ENCODE results near the gene DIO1.
A peak's percentile ranks its signal among the peaks of the same experiment; 100 is the strongest.

The DIO1 gene

GRCh38 chr1:53942127-53942957 lies 48.4 kb downstream of the DIO1 start:
- DNase-seq (ENCODE audit: low read depth), result no peak

GRCh38 chr1:53943090-53943489 lies 49.1 kb downstream of the DIO1 start:
- DNase-seq (ENCODE audit: low read depth), result no peak

GRCh38 chr1:53943490-53944043 lies 49.6 kb downstream of the DIO1 start:
- DNase-seq (ENCODE audit: low read depth), result no peak

- no peak for DNase-seq (ENCODE audit: low read depth)
Measured at GRCh38 chr1:53944469-53945182, 50.6 kb downstream of the DIO1 start.

GRCh38 chr1:53945183-53945432 lies 51.1 kb downstream of the DIO1 start:
- DNase-seq (ENCODE audit: low read depth), result no peak

GRCh38 chr1:53945433-53946251 lies 51.7 kb downstream of the DIO1 start, which contains the start of gene IFT25:
IFT25 (minus strand) TSS chr1:53945699; CDS start chr1:53940082, 5,617 bp downstream.
- DNase-seq (ENCODE audit: low read depth), result peak; percentile 100

GRCh38 chr1:53946252-53947171 lies 52.5 kb downstream of the DIO1 start, which contains the start of gene LRRC42:
LRRC42 (plus strand) TSS chr1:53946350; CDS start chr1:53952000, 5,650 bp downstream.
- DNase-seq (ENCODE audit: low read depth), result no peak

GRCh38 chr1:53947172-53947907 lies 53.4 kb downstream of the DIO1 start:
- no peak for DNase-seq (ENCODE audit: low read depth)

GRCh38 chr1:53948291-53948690 lies 54.3 kb downstream of the DIO1 start:
- DNase-seq (ENCODE audit: low read depth), result no peak

- DNase-seq (ENCODE audit: low read depth), result no peak
Measured at GRCh38 chr1:53949023-53949990, 55.3 kb downstream of the DIO1 start.

GRCh38 chr1:53951697-53952096 lies 57.7 kb downstream of the DIO1 start:
- no peak for DNase-seq (ENCODE audit: low read depth)

- DNase-seq (ENCODE audit: low read depth), result no peak
Measured at GRCh38 chr1:53954128-53954527, 60.1 kb downstream of the DIO1 start.

GRCh38 chr1:53956308-53957168 lies 62.6 kb downstream of the DIO1 start:
- DNase-seq (ENCODE audit: low read depth), result no peak

GRCh38 chr1:53957194-53957818 lies 63.3 kb downstream of the DIO1 start:
- no peak for DNase-seq (ENCODE audit: low read depth)

- no peak for DNase-seq (ENCODE audit: low read depth)
Measured at GRCh38 chr1:53959664-53960250, 65.8 kb downstream of the DIO1 start.
